KMS-11 (cell line): ENCODE results near the gene LAMA2.

Experiments
- H2AFZ ChIP-seq: fragments of 200-600 bp; sonication (generic); 2 replicates; pipeline ENCODE4 v1.6.1; 2016; ENCODE audit warnings: antibody characterized with exemption, mixed run types, low read depth
- H3K27ac ChIP-seq: fragments of 200-600 bp; sonication (generic); 2 replicates; pipeline ENCODE4 v1.6.1; 2016; ENCODE audit warnings: mild to moderate bottlenecking, mixed run types
- H3K27me3 ChIP-seq: fragments of 200-600 bp; sonication (generic); 2 replicates; pipeline ENCODE4 v1.6.1; 2017; ENCODE audit warnings: mild to moderate bottlenecking, low read depth, mixed run types, moderate library complexity; ENCODE audit not compliant: insufficient read depth
- H3K36me3 ChIP-seq: fragments of 200-600 bp; sonication (generic); 2 replicates; pipeline ENCODE4 v1.6.1; 2017; ENCODE audit warnings: mild to moderate bottlenecking, mixed run types; ENCODE audit not compliant: insufficient read depth
- H3K4me1 ChIP-seq: fragments of 200-600 bp; sonication (generic); 2 replicates; pipeline ENCODE4 v1.6.1; 2016; ENCODE audit warnings: mild to moderate bottlenecking, low read depth, mixed run types; ENCODE audit not compliant: poor library complexity, severe bottlenecking
- H3K4me2 ChIP-seq: fragments of 200-600 bp; sonication (generic); 2 replicates; pipeline ENCODE4 v1.7.0; 2016; ENCODE audit warnings: mild to moderate bottlenecking, mixed run types
- H3K4me3 ChIP-seq: fragments of 200-600 bp; sonication (generic); IDR thresholded peaks from 2 replicates; pipeline ENCODE4 v1.6.1; 2017; ENCODE audit warnings: low read depth, low read length, mixed read lengths; ENCODE audit not compliant: insufficient read depth
- H3K79me2 ChIP-seq: fragments of 200-600 bp; sonication (generic); 2 replicates; pipeline ENCODE4 v1.6.1; 2016; ENCODE audit warnings: low read depth, mixed run types; ENCODE audit not compliant: insufficient read depth
- H3K9ac ChIP-seq: fragments of 200-600 bp; sonication (generic); 2 replicates; pipeline ENCODE4 v1.6.1; 2016; ENCODE audit warnings: mild to moderate bottlenecking, mixed run types
- H4K20me1 ChIP-seq: fragments of 200-600 bp; sonication (generic); 2 replicates; pipeline ENCODE4 v1.6.1; 2016; ENCODE audit warnings: mild to moderate bottlenecking, mixed run types; ENCODE audit not compliant: insufficient read depth
- CTCF ChIP-seq: fragments of 200-600 bp; sonication (generic); conservative IDR thresholded peaks from 2 replicates; pipeline ENCODE4 v1.6.1; 2017; ENCODE audit warnings: low read depth, mild to moderate bottlenecking, antibody characterized with exemption, low read length, moderate library complexity, mixed read lengths

Gene LAMA2

DNA sequence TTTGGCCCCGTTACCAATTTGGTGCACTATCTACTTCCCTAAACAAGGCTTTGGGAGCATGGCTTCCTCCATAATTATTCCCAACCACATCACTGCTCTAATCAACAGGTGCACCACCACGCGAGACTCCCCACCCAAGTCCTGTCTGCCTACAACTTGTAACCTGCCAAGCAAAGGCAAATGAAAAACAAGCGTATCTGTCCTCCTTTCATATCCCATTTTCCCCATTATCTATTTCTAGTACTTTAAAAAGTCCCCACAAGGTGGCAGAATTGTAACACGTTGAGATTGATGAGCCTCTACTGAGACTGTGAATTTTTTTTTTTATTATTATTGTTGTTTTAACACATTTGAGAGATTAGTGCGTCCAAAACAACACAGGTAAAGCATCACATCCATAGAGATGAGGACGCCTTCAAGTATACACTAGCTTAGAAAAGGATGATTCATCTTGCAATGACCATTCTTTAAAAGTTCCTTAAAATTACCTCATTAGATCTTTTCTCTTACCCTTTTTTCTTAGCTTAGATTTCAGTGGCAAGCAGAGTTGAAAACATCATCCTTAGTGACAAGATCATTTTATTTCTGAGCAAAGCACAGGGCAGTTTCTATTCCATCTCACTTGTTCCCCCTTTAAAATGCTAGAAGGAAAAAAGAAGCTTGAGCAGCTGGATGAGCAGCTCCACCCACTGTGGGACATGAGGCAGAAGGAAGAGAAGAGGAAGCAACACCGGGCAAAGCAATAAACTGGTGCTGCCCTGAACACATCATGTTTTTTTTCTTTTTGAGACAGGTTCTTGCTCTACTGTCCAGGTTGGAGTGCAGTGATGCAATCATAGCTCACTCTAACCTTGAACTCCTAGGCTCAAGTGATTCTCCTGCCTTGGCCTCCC, 616.3 kb downstream of the LAMA2 start:
- no peak overlapping the region for H3K27ac ChIP-seq
- no peaks in the 10 kb centered on the region for H3K27me3 ChIP-seq
- H4K20me1 ChIP-seq: no peaks in the 10 kb centered on the region
- no peak overlapping the region for H3K4me3 ChIP-seq
- peak overlapping the region; percentile 32; the same call in 1 of the 2 replicates for H2AFZ ChIP-seq
- H3K4me1 ChIP-seq: peaks cover 28% of the 10 kb centered on the region
- H3K9ac ChIP-seq: no peak overlapping the region
- H3K36me3 ChIP-seq: no peaks in the 10 kb centered on the region
- TF ChIP-seq CTCF: peak; percentile 80
- H3K4me2 ChIP-seq: no peak overlapping the region; the same call in 1 of the 2 replicates
- no peaks in the 10 kb centered on the region for H3K79me2 ChIP-seq

GRCh38 chr6:129499843-129500219, 616.9 kb downstream of the LAMA2 start:
- H3K9ac ChIP-seq: no peak overlapping the region
- no peak overlapping the region for H3K4me3 ChIP-seq
- no peaks in the 10 kb centered on the region for H3K36me3 ChIP-seq
- no peaks in the 10 kb centered on the region for H4K20me1 ChIP-seq
- no peak overlapping the region for H2AFZ ChIP-seq
- no peaks in the 10 kb centered on the region for H3K79me2 ChIP-seq
- H3K27ac ChIP-seq: no peak overlapping the region
- no peak for TF ChIP-seq CTCF
- H3K4me2 ChIP-seq: no peak overlapping the region; the same call in 1 of the 2 replicates
- H3K27me3 ChIP-seq: no peaks in the 10 kb centered on the region
- H3K4me1 ChIP-seq: peaks cover 28% of the 10 kb centered on the region

DNA sequence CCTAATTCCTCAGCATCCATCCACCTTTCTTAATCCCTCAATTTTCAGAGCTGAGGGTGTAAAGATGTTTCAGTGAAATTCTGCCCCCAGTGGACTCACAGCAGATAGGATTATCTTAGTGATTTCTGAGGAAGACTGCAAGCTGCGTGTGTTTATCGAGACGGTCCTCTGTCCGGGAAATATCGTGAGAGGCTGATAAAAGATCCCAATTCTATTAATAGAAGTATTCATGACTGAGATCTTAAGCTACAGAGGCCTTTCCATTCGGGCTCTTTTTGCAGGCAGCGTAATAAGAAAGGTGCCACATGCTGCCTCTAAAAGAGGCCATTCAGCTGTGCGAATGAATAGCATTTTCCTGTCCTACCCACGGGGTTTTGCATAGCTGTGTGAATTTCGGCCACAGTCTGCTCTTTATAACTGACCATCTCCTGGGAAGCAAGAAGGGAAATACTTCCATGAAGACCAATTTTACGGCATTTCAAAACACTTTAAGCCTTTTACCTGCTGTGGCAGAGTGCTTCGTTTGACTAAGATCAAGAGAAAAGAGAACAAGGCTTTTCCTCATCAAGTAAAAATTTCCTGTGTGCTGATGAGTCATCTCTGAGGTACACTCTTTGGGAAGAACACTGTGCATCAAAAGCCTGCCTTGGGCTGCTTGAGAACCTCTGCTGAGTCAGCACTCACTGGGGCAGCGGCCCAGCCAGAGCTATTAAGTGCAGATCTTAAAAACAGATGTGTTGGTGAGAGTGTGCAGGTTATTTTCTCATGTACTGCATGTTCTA, 618.2 kb downstream of the LAMA2 start:
- peaks cover 28% of the 10 kb centered on the region for H3K4me1 ChIP-seq
- no peaks in the 10 kb centered on the region for H4K20me1 ChIP-seq
- no peaks in the 10 kb centered on the region for H3K36me3 ChIP-seq
- peak; percentile 37 for TF ChIP-seq CTCF
- peak overlapping the region; percentile 25; the same call in 1 of the 2 replicates for H3K27ac ChIP-seq
- H3K79me2 ChIP-seq: no peaks in the 10 kb centered on the region
- no peak overlapping the region for H3K9ac ChIP-seq
- no peaks in the 10 kb centered on the region for H3K27me3 ChIP-seq
- peak overlapping the region; percentile 39 for H3K4me2 ChIP-seq
- H2AFZ ChIP-seq: peak overlapping the region; percentile 25
- no peak overlapping the region for H3K4me3 ChIP-seq

DNA sequence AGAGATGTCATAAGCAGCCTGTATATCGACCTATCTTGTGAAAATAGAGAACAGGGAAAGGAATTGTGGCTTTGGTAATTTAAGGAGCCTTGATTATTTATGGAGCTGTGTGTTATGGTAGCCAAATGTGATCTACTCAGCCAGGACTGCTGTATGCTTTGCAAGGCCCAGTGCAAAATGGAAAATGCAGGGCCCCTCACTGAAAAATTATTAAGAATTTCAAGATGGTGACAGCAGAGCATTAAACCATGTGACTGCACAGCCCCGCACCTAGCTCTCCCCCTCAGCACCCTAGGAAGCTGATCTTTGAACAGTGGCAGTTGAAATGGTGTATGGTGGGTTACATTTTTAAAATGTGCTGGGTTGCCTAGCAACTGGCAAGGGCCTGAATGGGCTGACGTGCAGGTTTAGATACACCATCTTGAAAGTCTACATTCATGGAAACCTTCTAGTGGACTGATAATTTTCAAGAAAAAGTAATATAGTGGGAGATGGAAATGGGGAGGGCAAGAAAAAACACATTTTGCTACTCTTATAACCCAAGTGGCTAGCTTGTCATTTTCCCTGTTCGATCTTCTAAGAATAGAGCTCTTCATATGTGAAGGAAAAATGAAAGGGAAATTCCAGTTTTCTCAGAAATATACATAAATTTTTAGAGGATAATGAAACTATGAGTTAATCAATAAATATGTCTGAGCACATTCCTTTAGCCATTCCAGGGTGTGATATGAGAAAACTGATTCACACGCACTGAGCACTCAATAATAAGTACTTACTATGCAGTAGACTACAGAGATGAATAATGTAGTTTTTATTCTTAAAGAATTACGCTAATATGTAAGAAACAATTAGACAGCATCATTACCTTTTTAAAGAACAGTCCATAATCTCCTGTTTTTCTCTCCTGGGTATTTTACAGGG, 619.1 kb downstream of the LAMA2 start:
- Histone ChIP-seq H3K36me3 (no peaks in the 10 kb centered on the region), H3K4me1 (peaks cover 28% of the 10 kb centered on the region), H3K4me2 (peak overlapping the region; percentile 39), H3K4me3 (no peak overlapping the region), H3K27ac (peak overlapping the region; percentile 25; the same call in 1 of the 2 replicates), H3K79me2 (no peaks in the 10 kb centered on the region), H3K9ac (no peak overlapping the region), H4K20me1 (no peaks in the 10 kb centered on the region), H3K27me3 (no peaks in the 10 kb centered on the region), H2AFZ (peak overlapping the region; percentile 25)
- TF ChIP-seq CTCF: no peak
